ENCODE data around the gene TAS2R13.

- TF ChIP-seq GATA2 (IDR thresholded peaks at IDR 0.05; ENCODE audit: low read depth, low read length) (no peak), GATA3 (IDR thresholded peaks at IDR 0.05; ENCODE audit: low read depth, low read length) (no peak)
Measured at GRCh38 chr12:10919809-10920208, 10.4 kb upstream of the TAS2R13 start.
